ENCODE data around the gene MBL2. TPM values are rescaled to one million over a fixed set of nuclear protein-coding genes. Genes with fewer than 3 reads are reported as not detected.

MBL2 gene
- total and polyA plus RNA-seq, 2 of the 8 experiments (the other 6 are each of a cell fraction or from before 2014, with no cell fraction given), result not detected

GRCh38 chr10:52782554-52782953 is 10.0 kb upstream of the MBL2 start:
- no peak for TF ChIP-seq NRF1 (IDR thresholded peaks at IDR 0.05; ENCODE audit: low read depth, low read length)
- TF ChIP-seq MAFK (IDR thresholded peaks at IDR 0.05; ENCODE audit: low read depth, low read length), result no peak
- TF ChIP-seq GTF2F1 (IDR thresholded peaks at IDR 0.05; ENCODE audit: borderline replicate concordance, low read depth, low read length), result no peak
- no peak for TF ChIP-seq POLR2A (IDR thresholded peaks at IDR 0.05; ENCODE audit: control extremely low read depth in 1 of 2, low read depth in 2 of 2, low read length in 2 of 2)
- no peak for TF ChIP-seq CHD2 (IDR thresholded peaks at IDR 0.05; ENCODE audit: low read length)
- no peak for TF ChIP-seq SP1 (IDR thresholded peaks at IDR 0.05; ENCODE audit: low read depth, low read length)
- no peak overlapping the region for H2BK12ac ChIP-seq (ENCODE audit: low read depth, low read length)
- H3K4me3 ChIP-seq (ENCODE audit: extremely low read depth in 1 of 4, insufficient read depth in 2 of 4, low read depth in 3 of 4, low read length in 4 of 4), result no peak overlapping the region
- no peaks in the 10 kb centered on the region for H3K79me2 ChIP-seq (ENCODE audit: control insufficient read depth in 1 of 2, insufficient read depth in 2 of 2, low read length in 2 of 2)
- no peak for FAIRE-seq
- no peak overlapping the region for H3K27ac ChIP-seq (ENCODE audit: low read depth, low read length)
- no peaks in the 10 kb centered on the region for H3K23me2 ChIP-seq (ENCODE audit: low read depth, low read length)
- H3K79me1 ChIP-seq (ENCODE audit: low read depth, low read length), result no peaks in the 10 kb centered on the region
- ChIA-PET CTCF (ENCODE audit: partially characterized antibody) (interaction anchor here (1.4 to 8.6 kb wide), 4 partner anchors 12 to 475 kb away, joined by 3 to 127 read pairs (median 69); partner anchors contain the start of gene MBL2), POLR2A (ENCODE audit: partially characterized antibody) (no interaction called here)
- no peaks in the 10 kb centered on the region for H4K20me1 ChIP-seq (replicated peaks in 1 of 2; ENCODE audit: control insufficient read depth in 1 of 2, insufficient read depth in 2 of 2, low read length in 2 of 2)
- no peak overlapping the region for H2BK15ac ChIP-seq (ENCODE audit: low read length)
- H3K4me2 ChIP-seq (ENCODE audit: insufficient read depth in 1 of 2, low read depth in 2 of 2, low read length in 2 of 2), result no peak overlapping the region
- no peak overlapping the region for H3K56ac ChIP-seq (replicated peaks; ENCODE audit: insufficient read length, low read depth, low read length)
- no peak overlapping the region for H3K18ac ChIP-seq (ENCODE audit: extremely low read depth, low read length)
- H3K36me3 ChIP-seq (ENCODE audit: control insufficient read depth in 2 of 4, insufficient read depth in 4 of 4, low read length in 3 of 4), result no peaks in the 10 kb centered on the region
- no peak overlapping the region for H2BK120ac ChIP-seq (replicated peaks; ENCODE audit: low read depth, low read length)
- H3K9me3 ChIP-seq (ENCODE audit: insufficient read depth in 2 of 2, low read depth in 1 of 2, low read length in 1 of 2), result no peaks in the 10 kb centered on the region
- no peak overlapping the region for H2AK5ac ChIP-seq (ENCODE audit: low read depth, low read length)
- H4K91ac ChIP-seq (replicated peaks; ENCODE audit: insufficient read length, low read length), result no peak overlapping the region
- H3K9ac ChIP-seq (replicated peaks in 1 of 4; ENCODE audit: extremely low read depth in 1 of 4, low read depth in 3 of 4, low read length in 3 of 4), result no peak overlapping the region
- no peak overlapping the region for H4K5ac ChIP-seq (ENCODE audit: insufficient read length, low read depth, low read length)
- no peak overlapping the region for H3K4ac ChIP-seq (replicated peaks; ENCODE audit: insufficient read length, low read depth, low read length)
- no peak overlapping the region for H4K8ac ChIP-seq (ENCODE audit: extremely low read depth, insufficient read depth, low read length)
- no peak overlapping the region for H2BK20ac ChIP-seq (ENCODE audit: low read length)
- no peaks in the 10 kb centered on the region for H3K27me3 ChIP-seq (replicated peaks in 1 of 4; ENCODE audit: control insufficient read depth in 3 of 4, extremely low read depth in 1 of 4, insufficient read depth in 3 of 4, low read length in 3 of 4)
- H2AFZ ChIP-seq (ENCODE audit: low read length), result no peak overlapping the region
- H2BK5ac ChIP-seq (ENCODE audit: low read depth, low read length), result no peak overlapping the region
- H3K14ac ChIP-seq (ENCODE audit: insufficient read length), result no peak overlapping the region
- H3K4me1 ChIP-seq (replicated peaks in 1 of 4; ENCODE audit: control insufficient read depth in 3 of 4, insufficient read depth in 4 of 4, low read length in 3 of 4), result no peaks in the 10 kb centered on the region; a peak in 1 of 7 replicates
- no peak for DNase-seq (ENCODE audit: low read depth in 1 of 2, low spot score in 2 of 2)
- no peak overlapping the region for H3K23ac ChIP-seq (ENCODE audit: insufficient read length)
